Gastroesophageal sphincter (tissue), 4 donors: ENCODE data around the gene C3orf80. TPM values are rescaled to one million over a fixed set of nuclear protein-coding genes. Genes with fewer than 3 reads are reported as not detected.

Experiments used
- ATAC-seq: fragments of 150-250 bp; one replicate; pipeline ENCODE4 v1.9.1; 2016; ENCODE audit warnings: mild to moderate bottlenecking, moderate library complexity
- H3K27ac ChIP-seq, 4 donors: fragments of 200-600 bp; sonication (generic) in 3 of 4; 1 replicate in 3 of 4; 2 replicates in 1 of 4; pipeline ENCODE4 v1.5.1; 2016 to 2019
- H3K27me3 ChIP-seq: fragments of 200-600 bp; sonication (generic); one replicate; pipeline ENCODE4 v1.5.1; 2019
- H3K36me3 ChIP-seq, 2 donors: fragments of 200-600 bp; sonication (generic); one replicate each; pipeline ENCODE4 v1.5.1; 2019; ENCODE audit warnings: control low read depth in 1 of 2
- H3K4me1 ChIP-seq, 3 donors: fragments of 200-600 bp; sonication (generic); 1 replicate in 2 of 3; 2 replicates in 1 of 3; pipeline ENCODE4 v1.5.1; 2016 to 2019; ENCODE audit warnings: control low read depth in 2 of 3
- H3K4me3 ChIP-seq, 2 donors: fragments of 200-600 bp; sonication (generic); one replicate each; pipeline ENCODE4 v1.5.1; 2019; ENCODE audit warnings: mild to moderate bottlenecking in 1 of 2, moderate library complexity in 1 of 2
- H3K9me3 ChIP-seq, 3 donors: fragments of 200-600 bp; sonication (generic); one replicate each; pipeline ENCODE4 v1.5.1; 2017 to 2019; ENCODE audit warnings: control low read depth in 2 of 3
- CTCF ChIP-seq, 4 experiments: fragments of 200-600 bp in 2 of 4; fragments of 450-650 bp in 2 of 4; sonication (generic) in 1 of 4; IDR thresholded peaks; one replicate each; pipeline ENCODE4 v1.5.1; 2017 to 2019; ENCODE audit warnings: antibody characterized with exemption in 4 of 4, mild to moderate bottlenecking in 2 of 4, moderate library complexity in 2 of 4
- EP300 ChIP-seq: sonication (generic); formaldehyde crosslinking; IDR thresholded peaks from one replicate; pipeline ENCODE4 v1.6.1; 2017; ENCODE audit warnings: antibody characterized with exemption, mild to moderate bottlenecking
- POLR2A ChIP-seq, 2 donors: fragments of 450-650 bp; IDR thresholded peaks; one replicate each; pipeline ENCODE4 v1.6.1; 2017; ENCODE audit warnings: antibody characterized with exemption in 2 of 2, mild to moderate bottlenecking in 2 of 2, moderate library complexity in 1 of 2
- POLR2AphosphoS5 ChIP-seq: sonication (generic); formaldehyde crosslinking; IDR thresholded peaks from one replicate; pipeline ENCODE4 v1.6.1; 2017; ENCODE audit warnings: antibody characterized with exemption
- WGBS, 2 donors: methylation state at CpG; one replicate each; pipeline ENCODE4 v1.1.5; 2018; ENCODE audit warnings: low coverage in 1 of 2; 5-methylcytosine and 5-hydroxymethylcytosine counted together
- total RNA-seq, 4 donors: library from RNA; depleted of rRNA; stranded (reverse); fragments of >200 nt; gene quantifications; one replicate each; pipeline ENCODE4 v1.1.0, GENCODE V29; 2016

Gene C3orf80
- total RNA-seq, 4 donors from 2014 or later, result 0.12 to 1.1 (median 0.46) TPM

- Histone ChIP-seq H3K9me3 (no peaks in the 10 kb centered on the region), H3K4me3 (no peak overlapping the region), H3K27me3 (no peaks in the 10 kb centered on the region), H3K27ac (no peak overlapping the region), H3K36me3 (no peaks in the 10 kb centered on the region), H3K4me1 (no peaks in the 10 kb centered on the region)
- no peak for ATAC-seq
- WGBS, 2 donors, result 84 to 92% methylated on average over 4 to 6 of the region's 6 CpGs
- TF ChIP-seq CTCF (IDR thresholded peaks at IDR 0.05), result no peak
- no peak for TF ChIP-seq EP300
- no peak for TF ChIP-seq POLR2A (IDR thresholded peaks at IDR 0.05)
- TF ChIP-seq POLR2AphosphoS5, result no peak
Measured at GRCh38 chr3:160193644-160194192, 31.5 kb upstream of the C3orf80 start.

DNA sequence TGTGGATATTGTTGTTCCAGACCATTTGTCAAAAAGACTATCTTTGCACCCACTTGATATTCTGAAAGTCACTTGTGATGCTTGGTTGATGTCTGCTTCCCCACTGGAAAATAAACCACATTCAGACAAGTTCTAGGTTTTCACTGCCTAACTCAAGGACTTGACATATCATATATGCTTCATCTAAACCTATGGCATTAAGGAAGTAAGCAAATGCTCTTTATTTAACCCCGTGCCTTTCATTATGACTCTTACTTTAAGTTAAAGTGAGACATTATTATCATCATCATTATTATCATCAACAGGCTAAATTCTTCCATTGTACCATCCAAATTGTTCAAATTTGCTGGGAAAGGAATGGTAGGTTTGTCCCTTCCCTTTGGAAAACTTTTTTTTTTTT is 30.8 kb upstream of the C3orf80 start:
- H3K36me3 ChIP-seq, result no peaks in the 10 kb centered on the region
- H3K27me3 ChIP-seq, result no peaks in the 10 kb centered on the region
- H3K9me3 ChIP-seq, result no peaks in the 10 kb centered on the region
- H3K27ac ChIP-seq, result no peak overlapping the region
- 83 to 95% methylated on average over 1 of the region's 1 CpG for WGBS, 2 donors
- ATAC-seq, result no peak
- no peak overlapping the region for H3K4me3 ChIP-seq
- no peak for TF ChIP-seq CTCF (IDR thresholded peaks at IDR 0.05)
- no peak for TF ChIP-seq POLR2AphosphoS5
- TF ChIP-seq EP300, result no peak
- no peaks in the 10 kb centered on the region for H3K4me1 ChIP-seq

DNA sequence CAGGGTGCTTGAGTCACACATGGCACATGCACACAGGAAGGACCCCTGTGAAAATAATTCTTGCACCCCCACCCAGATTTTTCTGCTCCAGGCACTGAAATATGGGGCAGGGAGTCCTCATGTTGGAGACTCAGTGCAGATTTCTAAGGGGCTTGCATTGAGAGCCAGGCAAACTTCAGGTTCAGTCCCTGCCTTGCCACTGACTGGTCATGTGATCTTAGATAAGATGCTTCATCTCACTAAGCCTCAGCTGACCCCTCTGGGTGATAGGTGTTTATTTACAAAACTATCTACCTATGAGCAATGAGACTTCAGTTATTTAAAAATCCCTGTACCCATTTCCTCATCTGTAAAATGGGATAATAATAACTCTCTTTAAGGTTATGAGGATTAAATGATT is 30.1 kb upstream of the C3orf80 start:
- H3K9me3 ChIP-seq, result no peaks in the 10 kb centered on the region
- ATAC-seq, result no peak
- TF ChIP-seq POLR2AphosphoS5 (no peak), CTCF (IDR thresholded peaks at IDR 0.05) (no peak), EP300 (no peak), POLR2A (IDR thresholded peaks at IDR 0.05) (no peak)
- no peak overlapping the region for H3K27ac ChIP-seq
- no peaks in the 10 kb centered on the region for H3K4me1 ChIP-seq
- no peaks in the 10 kb centered on the region for H3K27me3 ChIP-seq
- no peaks in the 10 kb centered on the region for H3K36me3 ChIP-seq
- H3K4me3 ChIP-seq, result no peak overlapping the region

GRCh38 chr3:160196511-160197104 is 28.6 kb upstream of the C3orf80 start:
- no peak for ATAC-seq
- no peak overlapping the region for H3K27ac ChIP-seq
- no peaks in the 10 kb centered on the region for H3K36me3 ChIP-seq
- H3K27me3 ChIP-seq, result no peaks in the 10 kb centered on the region
- no peaks in the 10 kb centered on the region for H3K9me3 ChIP-seq
- TF ChIP-seq POLR2A (IDR thresholded peaks at IDR 0.05) (no peak), CTCF (IDR thresholded peaks at IDR 0.05) (no peak), EP300 (no peak)
- WGBS, 2 donors, result 90 to 100% methylated on average over 1 to 2 of the region's 9 CpGs
- H3K4me1 ChIP-seq, result no peaks in the 10 kb centered on the region
- no peak overlapping the region for H3K4me3 ChIP-seq

DNA sequence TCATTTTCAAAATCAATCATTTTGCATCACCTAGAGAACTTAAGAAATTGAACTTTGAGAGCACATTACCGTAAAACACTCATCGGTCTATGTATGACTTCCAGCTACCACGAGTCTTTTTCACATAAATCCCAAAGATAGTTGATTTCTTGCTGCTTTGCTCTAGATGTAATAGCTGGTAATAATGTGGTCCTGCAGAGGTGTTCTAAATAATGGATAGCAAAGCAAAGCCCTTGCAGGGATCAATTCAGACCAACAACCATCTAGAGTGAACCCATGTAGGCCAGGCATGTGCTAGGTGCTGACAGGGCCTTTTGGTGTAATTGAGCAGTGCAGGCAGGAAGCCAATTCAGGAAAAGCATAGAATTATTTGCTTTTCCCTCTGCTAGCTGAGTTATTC is 26.1 kb upstream of the C3orf80 start:
- Histone ChIP-seq H3K27ac (no peak overlapping the region), H3K4me3 (no peak overlapping the region), H3K27me3 (no peaks in the 10 kb centered on the region), H3K36me3 (no peaks in the 10 kb centered on the region), H3K4me1 (no peaks in the 10 kb centered on the region), H3K9me3 (no peaks in the 10 kb centered on the region)
- 92 to 96% methylated on average over 3 of the region's 3 CpGs for WGBS, 2 donors
- ATAC-seq, result no peak
- no peak for TF ChIP-seq EP300
